ENCODE data around the gene HDGF.

Gene HDGF

GRCh38 chr1:156725683-156726280 is 25.7 kb downstream of the HDGF start:
- peak in 1 of 2 experiments; percentile 59 for DNase-seq (ENCODE audit: low read depth in 2 of 2)

- DNase-seq (ENCODE audit: low read depth in 2 of 2), result no peak
Measured at GRCh38 chr1:156721535-156721934, 29.9 kb downstream of the HDGF start.

DNA sequence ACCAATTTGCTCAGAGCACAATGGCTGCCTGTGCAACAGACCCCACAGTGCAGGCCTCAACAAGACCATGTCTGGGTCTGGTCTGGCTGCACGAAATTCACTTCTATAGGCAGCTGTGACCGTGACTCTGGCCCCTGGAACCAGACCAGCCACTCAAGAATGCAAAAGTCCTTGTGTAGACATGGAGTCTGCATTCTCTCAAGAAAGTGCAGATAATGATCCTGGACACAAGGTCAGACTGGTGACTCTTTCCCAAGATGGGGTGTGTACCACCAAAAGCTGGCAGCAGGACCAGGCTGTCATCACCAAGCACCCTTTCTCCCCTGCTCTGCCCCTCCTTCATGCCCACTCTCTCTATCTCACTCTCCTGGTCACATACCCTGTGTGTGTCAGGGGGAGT is 30.3 kb downstream of the HDGF start:
- DNase-seq (ENCODE audit: low read depth in 2 of 2), result no peak

DNA sequence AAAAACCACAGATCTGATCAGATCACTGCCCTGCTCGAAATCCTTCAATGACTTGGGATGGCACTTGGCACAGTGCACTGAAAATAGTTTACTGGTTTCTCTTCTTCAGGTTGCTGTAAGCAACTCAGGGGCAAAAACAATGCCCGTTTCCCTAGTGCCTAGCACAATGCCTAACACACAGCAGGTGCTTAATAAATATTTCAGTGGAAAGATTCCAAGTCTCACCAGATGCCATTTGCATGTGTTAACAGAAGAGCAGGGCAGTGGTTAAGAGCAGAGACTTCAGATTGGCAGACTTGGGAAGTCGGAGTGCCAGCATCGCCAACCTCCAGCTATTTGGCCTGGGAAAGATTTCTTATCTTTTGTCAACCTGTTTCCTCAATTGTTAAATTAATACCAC is 34.1 kb downstream of the HDGF start:
- no peak for DNase-seq (ENCODE audit: low read depth in 2 of 2)

DNA sequence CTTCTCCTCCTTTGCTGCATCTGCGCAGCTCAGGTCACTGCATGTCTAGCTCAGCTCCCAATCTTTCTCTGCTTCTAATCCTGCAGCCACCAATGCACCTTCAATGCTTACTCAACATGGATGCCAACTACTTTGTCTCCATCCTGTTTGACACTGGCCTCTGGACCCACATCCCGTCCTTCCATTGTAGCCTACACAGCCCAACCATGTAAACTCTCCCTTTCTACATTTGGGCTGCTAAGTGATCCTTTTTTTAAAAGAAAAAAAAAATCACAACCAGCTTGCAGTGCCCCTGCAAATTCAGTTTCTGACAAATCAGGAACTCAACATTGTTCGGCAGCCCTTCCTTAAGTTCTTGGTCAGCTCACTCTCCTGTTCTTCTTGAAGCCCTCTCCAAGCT is 36.6 kb downstream of the HDGF start:
- no peak for DNase-seq (ENCODE audit: low read depth in 2 of 2)

DNA sequence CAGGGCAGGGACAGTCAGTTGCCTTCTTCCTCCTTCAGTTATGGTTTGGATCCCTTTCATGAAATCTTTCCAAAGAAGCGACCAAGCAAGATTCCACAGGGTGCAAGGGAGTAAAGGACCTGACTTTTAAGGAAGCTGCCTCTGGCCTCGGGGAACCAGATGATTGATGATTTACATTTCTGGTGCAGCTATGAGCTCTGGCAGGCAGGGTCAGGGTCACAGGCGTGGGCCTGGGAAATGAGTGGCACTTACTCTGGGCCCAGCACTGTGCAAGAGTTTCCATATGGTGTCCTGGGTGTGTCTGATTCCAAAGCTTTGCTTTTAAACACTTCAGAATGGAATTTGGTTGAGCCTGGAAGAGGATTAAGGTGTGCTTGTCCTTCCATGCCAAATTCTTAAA is 38.8 kb downstream of the HDGF start:
- no peak for DNase-seq (ENCODE audit: low read depth in 2 of 2)

- peak in 1 of 2 experiments; percentile 8 for DNase-seq (ENCODE audit: low read depth in 2 of 2)
Measured at GRCh38 chr1:156711011-156711817, 40.3 kb downstream of the HDGF start.

DNA sequence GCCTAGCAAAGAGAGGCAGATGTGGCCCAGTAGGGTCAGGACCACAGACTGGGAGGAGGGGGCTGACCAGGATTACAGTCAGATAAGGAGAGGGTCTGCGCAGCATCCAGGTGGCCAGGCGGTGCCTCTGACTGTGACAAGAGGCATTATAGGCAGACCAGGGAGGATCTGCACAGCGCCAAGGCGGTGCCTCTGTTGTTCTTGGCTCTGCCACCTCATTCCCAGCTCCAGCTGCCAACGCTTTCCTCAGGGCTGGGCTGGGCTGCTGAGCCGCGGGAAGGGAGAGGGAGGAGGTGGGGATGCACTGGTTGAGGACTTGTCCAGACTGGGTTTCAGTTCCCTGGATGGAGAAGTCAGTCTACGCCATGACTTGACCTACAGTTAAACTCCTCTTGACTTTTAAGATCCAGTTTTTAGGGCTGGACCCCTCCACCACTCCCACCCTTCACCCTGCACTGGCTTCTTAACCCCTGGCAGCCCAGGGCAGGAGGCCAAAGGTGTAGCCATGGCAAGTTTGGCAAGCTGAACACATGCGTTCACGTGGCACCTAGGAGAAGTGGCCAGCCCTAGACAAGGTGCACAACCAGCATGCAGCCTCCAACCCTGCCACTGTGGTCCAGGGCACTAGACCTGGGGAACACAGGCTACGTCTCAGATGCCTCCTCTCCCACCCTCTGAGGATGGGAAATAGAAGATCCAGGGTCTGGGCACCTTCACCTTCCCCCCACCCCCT is 41.6 kb downstream of the HDGF start:
- peak in 1 of 2 experiments; percentile 8 for DNase-seq (ENCODE audit: low read depth in 2 of 2)

- no peak for DNase-seq (ENCODE audit: low read depth in 2 of 2)
Measured at GRCh38 chr1:156709031-156709430, 42.4 kb downstream of the HDGF start.

DNA sequence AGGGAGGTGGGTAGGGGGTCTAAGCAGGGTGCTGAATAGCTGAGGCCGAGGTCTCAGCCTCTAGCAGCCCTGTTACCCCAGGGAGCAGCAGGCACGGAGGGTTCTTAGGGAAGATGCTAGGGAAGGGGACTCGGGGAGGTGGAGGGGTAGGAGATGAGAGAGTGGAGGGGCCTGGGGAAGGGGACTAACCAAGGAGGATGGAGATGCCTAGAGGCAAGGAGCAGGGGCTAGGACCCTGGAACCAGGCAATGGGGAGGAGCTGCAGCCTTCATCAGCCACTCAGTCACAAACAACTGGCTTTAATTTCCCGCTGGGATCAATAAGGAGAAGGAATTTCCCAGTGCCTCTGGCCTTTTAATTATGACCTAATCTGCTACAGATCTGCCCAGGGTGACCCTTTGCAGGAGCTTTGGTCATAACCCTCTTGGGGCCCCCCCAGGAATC is 43.2 kb downstream of the HDGF start:
- peak in 1 of 2 experiments; percentile 25 for DNase-seq (ENCODE audit: low read depth in 2 of 2)

DNA sequence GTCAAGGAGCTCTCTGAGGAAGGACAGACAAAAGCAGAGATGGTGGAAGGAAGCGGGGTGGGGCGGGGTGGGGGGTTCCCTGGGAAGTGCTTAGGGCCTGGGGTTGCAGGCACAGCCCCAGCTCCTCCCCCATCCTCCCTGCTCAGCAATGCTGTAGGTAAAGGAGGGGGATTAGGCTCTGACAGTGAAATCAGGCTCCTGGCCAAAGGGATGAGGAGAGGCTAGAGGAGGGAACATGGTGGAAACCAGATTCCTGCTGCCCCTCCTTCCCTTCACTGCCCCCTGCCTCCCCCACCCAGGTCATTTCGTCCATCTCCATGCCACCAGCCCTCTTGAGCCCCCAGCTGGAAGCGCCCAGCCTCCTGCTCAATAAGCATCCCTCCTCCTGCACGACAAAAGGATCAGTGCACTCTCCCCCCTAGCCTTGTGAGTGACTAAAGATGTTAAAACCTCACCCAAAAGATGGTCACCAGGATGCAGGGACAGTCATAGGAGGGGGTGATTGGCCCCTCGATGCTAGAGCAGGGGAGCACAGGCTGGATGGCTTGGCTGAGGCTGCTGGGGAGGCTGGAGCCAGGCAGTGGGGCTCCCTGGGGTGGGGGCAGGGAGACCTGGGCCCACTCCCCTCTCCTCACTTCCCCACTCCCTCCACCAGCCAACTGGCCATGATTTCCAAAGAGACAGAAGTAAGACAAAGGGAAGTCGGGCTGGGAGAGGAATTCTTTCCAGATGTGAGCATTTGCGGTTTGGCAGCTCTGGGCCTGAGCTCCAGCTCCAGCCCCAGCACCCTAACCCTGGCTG is 43.9 kb downstream of the HDGF start:
- DNase-seq (ENCODE audit: low read depth in 2 of 2), result peak; percentile 74 to 78

- peak in 1 of 2 experiments; percentile 66 for DNase-seq (ENCODE audit: low read depth in 2 of 2)
Measured at GRCh38 chr1:156706657-156707416, 44.6 kb downstream of the HDGF start.

DNA sequence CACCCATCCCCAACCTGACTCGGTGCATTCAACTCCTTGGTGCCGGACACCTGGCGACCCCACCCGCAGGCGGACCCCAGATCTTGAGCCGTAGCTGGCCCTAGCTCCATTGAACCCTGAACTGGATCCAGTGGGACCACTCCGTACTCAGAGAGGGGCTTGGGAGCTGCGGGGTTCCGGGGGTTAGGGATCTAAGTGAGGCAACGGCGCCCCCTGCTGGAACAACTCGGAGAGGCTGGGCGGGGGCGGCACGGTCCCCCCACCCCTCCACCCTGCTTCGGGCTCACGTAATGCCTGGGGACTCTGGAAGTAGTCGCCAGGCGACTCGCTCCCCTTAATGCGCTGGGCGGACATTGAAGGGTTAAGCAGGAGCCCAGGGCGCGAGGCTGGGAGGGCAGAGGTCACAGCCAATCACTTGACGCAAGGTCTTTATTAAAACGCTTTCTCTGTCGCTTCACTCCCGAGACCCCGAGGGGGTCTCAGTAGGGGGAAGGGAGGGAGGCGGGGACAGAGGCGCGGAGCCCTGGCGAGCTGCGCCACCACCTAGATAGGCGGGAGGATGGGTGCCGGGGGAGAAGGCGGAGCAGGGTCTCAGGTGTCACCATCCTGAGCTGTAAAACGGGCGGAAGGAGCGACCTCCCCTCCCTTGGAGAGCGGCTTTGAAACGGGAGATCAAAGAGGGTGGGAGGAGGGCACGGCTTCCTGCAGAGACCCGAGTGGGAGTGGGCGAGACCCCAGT is 45.4 kb downstream of the HDGF start:
- DNase-seq (ENCODE audit: low read depth in 2 of 2), result peak in 1 of 2 experiments; percentile 55

DNA sequence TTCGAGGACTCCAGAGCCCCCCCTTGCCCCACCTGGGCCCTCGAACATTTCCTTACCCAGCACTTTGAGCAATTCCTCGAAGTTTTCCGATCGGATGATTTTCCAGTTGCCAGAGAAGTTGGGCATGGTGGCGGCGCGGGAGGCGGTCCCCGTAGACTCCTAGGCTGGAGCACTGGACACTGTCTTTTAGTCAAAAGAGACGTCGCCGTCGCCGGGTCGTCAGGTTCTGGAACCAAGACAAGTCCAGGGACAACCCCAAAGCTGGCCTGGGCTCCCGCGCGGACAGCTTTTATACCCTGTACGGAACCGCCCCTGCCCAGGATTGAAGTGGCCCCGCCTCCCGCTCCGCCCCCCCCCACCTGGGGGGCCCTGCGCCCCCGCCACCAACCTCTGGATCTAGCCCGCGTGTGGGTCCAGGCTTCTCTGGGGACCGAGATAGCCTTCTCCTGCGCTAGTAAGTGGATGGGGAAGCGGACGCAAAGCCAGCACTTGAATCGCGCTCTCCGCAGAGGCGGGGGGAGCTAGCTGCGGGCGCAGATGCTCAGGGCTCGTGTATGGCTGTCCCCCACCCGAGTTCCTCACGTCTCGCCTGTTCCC is 46.1 kb downstream of the HDGF start, which contains the start of gene CRABP2:
CRABP2 (minus strand) TSS at position 263 of the 597 bp plus-strand sequence; CDS start at position 126, 137 bp downstream.
- DNase-seq (ENCODE audit: low read depth in 2 of 2), result peak in 1 of 2 experiments; percentile 36

DNA sequence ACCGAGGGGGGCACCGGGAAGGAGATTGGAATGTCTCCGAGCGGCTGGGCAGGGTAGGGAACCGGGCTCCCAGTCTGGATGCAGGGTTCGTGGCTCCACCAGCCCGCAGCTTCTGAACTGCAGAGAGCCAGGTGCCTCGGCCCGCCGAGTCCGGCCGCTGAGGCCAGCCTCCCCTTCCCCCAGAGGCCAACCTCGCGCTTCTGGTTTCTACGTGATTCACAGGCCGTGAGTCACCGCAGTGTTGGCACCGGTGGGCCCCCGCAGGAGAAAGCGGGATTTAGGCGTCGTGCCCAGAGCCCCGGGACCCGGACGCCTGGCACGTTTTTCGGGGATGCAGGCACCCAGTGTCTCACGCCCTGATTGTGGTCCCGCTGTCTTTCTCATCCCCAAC is 46.5 kb downstream of the HDGF start:
- peak in 1 of 2 experiments; percentile 14 for DNase-seq (ENCODE audit: low read depth in 2 of 2)

- no peak for DNase-seq (ENCODE audit: low read depth in 2 of 2)
Measured at GRCh38 chr1:156704166-156704711, 47.2 kb downstream of the HDGF start.

DNA sequence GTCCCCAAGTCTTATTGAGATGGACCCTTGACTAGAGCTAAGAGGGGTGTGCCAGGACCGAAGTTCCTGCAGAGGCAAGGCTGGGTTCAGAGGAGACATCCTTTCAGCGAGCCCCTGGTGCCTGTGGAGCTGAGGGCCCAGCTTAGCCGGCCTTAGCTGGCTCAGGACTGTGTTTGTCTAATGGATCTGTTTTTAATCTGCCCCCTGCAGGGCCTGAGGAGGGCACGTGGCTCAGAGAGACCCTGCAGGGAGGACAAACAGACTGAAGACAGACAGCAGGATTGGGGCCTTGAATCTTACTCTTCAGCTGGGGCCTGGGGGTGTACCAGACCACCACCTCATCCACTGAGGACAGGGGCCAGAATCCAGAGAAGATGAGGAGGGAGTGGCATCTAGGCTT is 47.7 kb downstream of the HDGF start:
- DNase-seq (ENCODE audit: low read depth in 2 of 2), result no peak

DNA sequence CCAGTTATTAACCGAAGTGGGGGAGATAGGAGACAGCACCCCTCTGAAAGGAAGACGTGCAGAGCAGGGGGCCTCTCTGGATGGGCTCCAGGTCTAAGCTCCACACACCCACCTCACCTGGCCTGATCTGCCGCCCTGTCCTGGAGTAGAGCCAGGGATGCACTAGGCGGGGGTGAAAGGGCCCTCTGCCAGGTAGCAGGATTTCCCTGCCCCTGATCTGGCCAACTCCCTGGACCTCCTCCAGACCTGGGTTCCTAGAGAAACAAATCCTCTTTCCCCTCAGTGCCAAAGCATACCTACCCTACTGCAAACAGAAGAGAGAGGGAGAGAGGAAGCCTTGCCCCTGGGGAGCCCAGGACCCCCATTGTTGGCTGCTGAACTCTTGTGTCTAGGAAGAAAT is 48.1 kb downstream of the HDGF start:
- DNase-seq (ENCODE audit: low read depth in 2 of 2), result no peak

- DNase-seq (ENCODE audit: low read depth in 2 of 2), result no peak
Measured at GRCh38 chr1:156700736-156701531, 50.5 kb downstream of the HDGF start.

Measured in fibroblast of skin of left quadriceps (primary cell).